Inferior parietal cortex (tissue), 1 donor: ENCODE measurements around the gene KSR1.
A peak's percentile ranks its signal among the peaks of the same experiment; 100 is the strongest.
"Not testable (repeated sequence)": the region's sequence is repeated elsewhere in the genome, so short reads cannot be mapped to it uniquely, and the experiment has no call there.

ENCODE experiments used
- DNase-seq: peaks from one replicate; pipeline ENCODE4 v3.0.0-alpha.2; 2016; ENCODE audit errors: extremely low spot score

The KSR1 gene

DNA sequence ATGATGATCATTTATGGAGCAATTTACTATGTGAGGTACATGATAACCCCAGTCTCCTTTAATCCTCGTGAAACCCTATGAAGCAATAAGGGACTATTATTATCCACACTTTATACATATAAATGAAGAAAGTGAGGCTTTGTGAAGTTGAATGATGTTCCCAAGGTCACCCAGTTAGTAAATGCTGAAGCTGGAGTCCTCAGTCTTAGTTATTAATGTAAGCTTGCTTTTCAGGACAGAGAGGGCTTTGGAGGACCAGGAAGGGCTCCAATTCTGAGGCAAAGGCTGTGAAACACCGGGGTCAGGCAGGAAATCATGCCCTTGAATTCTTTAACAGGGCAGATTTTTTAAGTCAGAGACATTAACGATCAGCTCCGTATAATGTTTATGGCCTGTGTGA, 36.8 kb downstream of the KSR1 start:
- DNase-seq = no peak

DNA sequence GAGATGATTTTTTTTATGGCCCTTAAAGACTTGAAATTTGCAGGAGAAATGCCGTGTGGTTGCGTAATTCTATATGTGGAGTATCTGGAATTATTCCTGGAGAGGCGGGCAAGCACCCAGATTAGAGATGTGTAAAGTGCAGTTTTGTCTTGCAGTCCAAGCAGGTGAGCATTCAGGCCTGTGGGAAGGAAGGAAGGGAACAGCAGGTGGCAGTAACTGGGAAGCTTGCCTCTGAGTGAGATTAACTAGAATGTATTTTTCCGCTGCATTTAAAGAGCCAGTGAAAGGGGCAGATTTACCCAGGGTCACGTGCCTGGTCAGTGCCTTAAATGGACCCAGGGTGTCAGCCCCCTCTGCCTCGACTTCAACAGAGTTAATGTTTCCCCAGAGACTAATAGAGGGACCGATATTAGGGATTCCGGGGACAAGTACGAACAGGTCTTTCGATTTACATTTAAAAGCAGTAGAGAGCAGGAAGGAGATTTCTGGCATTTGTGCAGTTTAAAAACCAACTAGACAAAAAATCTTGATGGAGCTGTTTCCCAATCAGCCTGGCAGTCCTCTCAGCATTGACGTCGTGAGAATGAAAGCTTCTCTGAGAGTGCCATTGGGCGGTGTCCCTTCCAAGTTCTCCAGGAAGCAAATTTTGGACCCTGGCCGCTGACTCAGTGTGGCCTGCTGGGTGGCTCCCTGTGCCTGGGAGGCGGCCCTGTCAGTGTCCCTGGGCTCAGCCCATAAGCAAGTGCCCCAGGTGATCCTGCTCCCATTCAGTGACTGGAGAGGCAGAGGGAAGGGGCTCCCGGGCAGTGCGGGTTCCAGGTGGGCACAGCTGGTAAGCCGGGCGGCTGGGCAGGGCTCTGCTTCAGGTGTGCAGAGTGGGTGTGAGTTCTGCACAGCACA, 38.2 kb downstream of the KSR1 start:
- DNase-seq = peak; percentile 70

DNA sequence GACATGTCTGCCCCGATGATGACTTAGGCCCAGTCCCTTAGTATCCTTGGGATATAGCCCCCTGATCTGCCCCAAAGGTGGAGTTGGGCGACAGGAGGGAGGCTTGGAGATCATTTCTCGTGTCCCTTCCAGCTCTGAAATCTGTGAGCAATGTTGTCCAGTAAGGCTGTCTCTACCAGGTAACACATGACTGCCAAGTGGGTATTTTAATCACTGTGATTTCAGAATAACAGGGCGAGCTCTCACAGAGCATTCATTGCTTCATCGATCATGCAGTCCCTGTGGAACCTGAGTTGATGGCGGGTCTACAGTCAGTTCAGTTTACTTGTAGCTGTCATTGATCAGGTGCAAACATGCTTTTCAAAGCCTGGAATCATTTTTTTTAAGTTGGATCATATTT, 39.2 kb downstream of the KSR1 start:
- DNase-seq = no peak

DNA sequence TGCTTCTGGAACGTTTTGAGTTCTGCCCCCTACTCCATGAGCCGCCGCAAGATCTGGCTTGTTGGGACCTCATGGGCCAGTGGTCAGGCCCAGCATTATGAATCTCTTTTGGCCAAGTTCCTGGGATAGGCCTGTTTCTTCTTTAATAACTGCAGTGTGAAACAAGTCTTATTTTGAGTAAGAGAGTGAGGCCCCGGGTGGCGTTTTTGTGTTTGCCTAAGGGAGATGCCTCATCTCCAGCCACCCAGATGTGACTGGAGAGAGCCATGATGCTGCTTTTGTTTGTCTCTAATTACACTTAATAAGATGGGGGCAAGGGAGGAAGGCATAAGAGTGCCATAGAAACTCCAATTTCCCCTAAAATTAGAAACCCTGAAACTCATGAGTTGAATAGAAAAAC, 39.8 kb downstream of the KSR1 start:
- no peak for DNase-seq

DNA sequence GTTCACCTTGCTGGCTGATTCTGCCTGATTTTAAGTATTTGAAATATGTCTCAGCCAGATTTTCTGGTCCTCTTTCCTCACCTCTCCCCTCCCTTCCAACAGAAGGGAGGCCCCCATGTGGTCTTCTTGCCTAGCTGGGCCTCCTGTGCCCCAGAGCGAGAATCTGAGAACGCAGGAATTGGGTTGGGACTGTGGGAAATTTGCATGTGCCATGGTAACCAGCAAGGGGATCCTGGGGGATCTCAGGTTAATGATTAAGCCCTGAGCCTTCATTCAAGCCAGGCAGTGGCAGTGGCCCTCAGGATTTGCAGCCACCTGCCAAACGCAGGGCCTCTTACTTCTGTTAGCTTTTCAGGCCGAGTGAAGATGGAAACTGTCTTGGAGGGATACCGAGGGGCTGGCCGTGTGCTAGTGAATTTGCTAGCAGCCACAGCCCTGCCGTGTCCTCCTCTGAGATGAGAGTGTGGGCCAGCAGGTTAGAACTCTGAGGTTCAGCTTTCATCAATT, 40.2 kb downstream of the KSR1 start:
- no peak for DNase-seq

DNA sequence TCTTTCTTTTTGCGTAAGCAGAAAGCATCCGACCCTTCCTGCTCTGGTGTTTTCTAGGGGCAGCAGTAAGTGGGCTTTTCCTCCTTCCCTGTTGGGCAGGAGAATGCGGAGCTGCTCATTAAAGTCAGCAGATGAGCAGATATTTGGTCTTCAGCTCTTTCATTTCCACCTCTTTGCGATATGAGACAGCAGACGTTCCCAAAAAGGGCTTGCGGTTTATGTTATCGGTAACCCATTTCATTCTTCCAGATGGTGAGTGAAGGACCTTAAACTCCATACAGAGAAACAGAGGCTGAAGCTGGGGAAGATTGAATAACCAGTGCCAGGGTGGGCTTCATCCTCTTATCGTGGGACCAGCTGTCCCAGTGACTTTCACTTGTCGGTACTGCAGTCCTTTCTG, 40.7 kb downstream of the KSR1 start:
- no peak for DNase-seq

DNA sequence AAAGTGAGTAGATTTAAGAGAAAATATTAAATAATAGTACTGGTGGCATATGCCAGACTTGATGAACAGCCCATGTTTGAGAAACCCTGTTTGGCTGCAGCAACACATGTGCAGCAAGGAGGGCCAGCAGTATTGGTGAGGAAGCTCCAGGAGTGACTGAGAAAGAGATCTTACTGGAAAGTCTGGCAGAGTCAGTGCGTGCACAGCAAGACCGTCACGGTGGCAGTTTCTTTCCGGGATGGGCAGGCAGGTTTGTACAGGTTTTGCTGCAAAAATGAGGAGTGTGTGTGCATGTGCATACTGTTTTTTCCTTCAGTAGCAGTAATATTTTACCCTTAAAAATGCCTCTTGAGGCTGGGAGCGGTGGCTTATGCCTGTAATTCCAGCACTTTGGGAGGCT, 41.4 kb downstream of the KSR1 start:
- DNase-seq = no peak

DNA sequence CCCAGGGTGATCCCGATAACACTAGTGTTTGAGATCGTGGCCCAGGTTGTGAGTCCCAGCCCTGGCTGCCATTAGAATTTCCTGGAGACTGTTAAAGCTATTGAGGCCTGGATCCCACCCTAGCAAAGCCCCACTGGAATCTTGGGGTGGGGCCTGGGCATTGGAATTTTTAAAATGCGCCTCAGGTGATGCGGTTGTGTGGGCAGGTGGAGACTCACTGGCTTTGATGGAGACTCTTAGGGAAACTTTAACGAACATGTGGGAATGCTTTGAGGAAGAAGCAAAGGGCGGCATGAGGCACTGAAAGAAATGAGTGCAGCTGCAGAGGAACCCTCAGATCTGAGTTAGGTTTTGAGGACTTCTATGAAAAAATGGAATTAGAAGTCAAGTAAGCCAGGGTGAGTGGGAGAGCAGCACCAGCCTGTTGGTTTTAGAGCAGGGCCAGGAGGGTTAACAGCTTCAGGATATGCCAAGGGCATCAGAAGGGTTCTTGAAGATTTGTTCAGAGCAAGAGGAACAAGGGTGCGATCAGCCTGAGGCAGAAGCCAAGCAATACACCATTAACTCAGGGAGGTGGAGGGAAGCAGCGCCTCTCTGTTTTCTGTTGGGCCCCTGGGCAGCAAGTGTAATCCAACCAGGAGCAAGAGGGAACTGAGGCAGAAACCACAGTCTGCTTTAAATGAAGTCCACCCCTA, 42.5 kb downstream of the KSR1 start:
- DNase-seq = no peak

DNA sequence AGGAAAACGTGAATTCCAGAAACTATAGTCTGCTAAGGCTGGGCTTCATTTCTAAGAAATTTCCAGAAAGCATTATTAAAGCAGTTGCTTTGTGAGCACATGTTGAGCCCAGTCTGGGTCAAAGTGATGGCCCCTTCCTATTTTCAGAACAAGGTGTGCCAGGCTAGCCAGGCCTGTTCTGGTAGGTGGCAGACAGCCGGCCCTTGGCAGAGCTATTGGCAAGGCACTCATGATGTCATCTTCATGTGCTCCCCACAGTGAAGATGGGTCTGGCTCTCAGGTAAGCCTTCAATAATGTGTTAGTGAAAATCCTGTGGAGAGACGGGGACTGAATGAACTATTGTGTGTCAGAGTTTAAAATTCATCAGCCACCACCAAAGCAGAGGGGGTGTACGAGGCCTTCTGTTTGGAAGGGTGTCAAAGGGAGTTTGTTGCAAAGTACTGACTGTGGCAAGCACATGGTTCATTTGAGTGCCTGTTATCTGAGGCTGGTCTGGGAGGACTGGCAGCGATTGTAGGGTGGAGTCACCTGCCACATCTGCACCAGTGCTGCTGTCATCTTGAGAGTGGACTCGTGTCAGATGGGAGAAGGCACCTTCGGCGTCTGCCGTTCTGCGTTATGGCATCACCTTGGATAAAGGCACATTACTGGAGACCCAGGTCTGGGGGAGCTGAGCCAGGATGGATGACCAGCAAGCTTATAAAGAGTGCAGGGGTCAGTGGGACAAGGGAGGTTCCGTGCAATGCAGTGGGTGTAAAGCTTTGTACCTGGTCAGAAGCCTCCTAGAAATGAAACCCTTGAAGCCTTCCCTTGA, 43.4 kb downstream of the KSR1 start:
- no peak for DNase-seq

DNA sequence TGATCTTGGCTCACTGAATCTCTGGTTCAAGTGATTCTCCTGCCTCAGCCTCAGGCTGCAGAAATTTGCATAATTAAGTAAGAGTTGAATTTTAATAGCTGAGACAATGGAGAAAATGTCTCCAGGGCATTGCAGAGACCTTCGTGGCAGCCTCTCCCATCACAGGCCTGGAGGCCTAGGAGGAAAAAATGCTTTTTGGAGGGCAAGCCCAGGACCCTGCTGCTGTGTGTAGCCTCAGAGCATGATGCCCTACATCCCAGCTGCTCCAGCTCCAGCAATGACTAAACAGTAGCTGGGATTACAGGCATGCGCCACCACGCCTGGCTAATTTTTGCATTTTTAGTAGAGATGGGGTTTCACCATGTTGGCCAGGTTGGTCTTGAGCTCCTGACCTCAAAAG, 45.1 kb downstream of the KSR1 start:
- DNase-seq = not testable (repeated sequence)

DNA sequence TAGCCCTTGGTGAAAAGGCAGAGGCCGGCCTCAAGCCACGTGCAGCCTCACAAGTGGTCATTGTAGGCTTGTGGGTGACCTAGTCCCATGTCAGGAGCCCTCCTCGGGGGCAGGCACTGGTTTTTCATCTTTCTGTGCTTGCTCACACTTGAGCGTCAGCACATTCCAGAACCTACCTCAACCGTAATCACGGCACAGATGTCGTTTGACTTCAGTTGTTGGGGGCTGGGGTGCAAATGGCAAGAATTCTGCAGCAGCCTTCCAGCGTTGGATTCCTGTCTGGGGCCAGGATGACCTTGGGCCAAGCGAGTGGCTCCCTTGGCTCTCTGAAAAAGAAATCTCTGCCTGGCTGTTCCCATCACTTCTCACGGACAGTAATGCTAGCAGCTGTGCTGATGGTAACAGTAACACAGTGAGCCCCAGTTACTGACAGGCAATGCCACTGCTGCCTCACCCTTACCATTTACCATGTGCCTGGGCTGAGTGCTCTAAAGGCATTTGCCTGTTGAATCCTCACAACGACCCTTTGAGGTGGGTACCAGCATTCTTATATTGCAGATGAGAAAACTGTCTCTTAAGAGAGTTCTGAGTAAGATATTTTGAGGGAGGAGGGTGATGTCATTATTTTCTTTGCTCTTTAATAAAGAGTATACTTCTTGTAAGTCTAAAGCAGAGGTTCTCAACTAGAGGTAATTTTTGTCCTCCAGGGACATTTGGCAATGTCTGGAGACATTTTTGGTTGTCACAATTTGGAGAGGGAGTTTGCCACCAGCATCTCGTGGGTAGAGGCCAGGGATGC, 46.5 kb downstream of the KSR1 start:
- DNase-seq = no peak

DNA sequence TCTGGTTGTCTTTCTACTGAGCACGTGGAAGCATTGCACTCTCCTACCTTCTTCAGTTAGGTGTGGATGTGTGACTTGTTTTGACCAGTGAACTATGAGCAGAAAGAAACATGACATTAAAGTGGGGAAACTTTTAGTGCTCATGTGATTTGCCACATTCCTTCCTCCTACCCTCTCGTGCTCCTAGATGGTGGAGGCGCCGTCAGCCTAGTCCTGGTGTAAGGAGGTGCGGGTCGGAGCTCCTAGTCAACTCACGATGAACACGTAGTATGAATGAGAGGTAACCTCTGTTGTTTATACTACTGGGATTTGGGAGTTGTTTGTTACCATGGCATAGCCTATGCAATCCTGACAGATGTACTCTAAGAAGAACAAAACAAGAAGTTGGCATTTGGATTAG, 47.4 kb downstream of the KSR1 start:
- no peak for DNase-seq

DNA sequence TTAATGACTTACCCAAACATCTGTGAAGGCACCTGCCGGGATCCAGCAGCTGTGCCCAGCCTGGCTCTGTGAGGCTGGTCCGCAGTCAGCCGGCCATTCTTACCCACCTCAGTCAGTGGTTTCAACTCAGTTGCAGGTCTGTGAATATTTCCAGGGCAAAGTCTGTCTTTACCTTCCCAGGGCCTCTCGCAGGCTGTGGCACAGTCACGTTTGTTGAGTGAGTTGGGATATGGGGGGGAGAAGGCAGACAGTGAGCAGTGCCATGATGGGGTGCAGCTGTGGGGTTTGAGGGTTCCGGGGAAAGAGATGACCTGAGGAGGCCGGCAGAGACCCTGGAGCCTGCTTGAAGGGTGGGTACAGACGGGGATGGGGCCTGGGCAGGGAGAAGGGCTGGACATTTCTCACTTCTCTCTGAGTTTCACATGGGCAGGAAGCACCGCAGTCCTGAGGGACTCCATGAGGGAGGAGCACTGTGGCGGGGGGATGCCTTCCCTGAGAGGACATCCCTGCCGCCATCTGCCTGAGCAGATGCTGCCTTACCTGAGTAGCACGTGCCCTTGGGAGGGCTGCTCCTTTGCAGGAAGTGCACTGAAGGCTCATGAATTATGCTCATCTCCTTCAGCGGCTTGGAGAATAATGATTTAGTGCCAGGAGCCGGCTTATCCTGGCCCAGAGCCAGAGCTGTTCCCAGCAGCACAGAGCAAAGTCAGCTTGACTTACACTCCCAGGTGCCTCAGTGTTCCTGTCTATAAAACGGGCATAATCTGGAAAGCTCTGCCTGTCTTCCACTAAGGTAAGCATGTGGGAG, 48.1 kb downstream of the KSR1 start:
- no peak for DNase-seq

DNA sequence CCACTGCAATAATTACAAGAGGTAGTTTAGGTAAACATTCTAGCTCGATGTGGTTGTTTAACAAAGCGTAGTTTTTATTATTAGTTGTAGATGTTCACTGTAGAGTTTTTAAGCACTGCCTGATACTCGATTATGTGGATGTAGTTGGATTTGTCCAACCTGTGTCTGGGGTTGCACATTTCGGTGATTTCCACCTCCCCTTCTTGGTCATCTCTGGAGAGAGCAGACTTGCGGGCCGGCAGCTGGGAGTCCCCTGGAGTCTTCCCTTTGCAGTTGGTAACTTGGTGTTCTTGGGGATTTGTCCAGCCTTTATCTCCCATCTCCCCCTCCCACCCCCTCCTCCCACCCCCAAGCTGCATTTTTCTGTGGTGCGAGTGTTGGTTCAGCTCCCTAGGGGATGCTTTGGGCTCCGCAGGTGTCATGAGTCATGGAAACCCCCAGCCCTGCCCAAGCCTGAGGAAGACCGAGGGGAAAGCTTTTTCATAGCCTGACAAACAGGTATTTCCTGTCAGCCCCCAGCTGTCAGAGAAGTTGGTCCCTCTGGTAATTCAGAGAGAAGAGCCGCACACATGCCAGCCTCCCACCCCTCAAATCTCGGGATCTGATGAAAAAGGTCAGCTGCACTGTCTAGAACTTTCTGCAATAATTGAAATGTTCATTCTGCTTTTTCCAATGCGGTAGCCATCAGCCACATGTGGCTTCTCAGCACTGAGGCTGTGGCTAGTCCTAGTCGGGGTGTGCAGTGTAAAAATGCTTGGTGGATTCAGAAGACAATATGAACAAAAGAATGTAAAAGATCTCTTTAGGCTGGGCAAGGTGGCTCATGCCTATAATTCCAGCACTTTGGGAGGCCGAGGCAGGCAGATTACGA, 50.3 kb downstream of the KSR1 start:
- no peak for DNase-seq

DNA sequence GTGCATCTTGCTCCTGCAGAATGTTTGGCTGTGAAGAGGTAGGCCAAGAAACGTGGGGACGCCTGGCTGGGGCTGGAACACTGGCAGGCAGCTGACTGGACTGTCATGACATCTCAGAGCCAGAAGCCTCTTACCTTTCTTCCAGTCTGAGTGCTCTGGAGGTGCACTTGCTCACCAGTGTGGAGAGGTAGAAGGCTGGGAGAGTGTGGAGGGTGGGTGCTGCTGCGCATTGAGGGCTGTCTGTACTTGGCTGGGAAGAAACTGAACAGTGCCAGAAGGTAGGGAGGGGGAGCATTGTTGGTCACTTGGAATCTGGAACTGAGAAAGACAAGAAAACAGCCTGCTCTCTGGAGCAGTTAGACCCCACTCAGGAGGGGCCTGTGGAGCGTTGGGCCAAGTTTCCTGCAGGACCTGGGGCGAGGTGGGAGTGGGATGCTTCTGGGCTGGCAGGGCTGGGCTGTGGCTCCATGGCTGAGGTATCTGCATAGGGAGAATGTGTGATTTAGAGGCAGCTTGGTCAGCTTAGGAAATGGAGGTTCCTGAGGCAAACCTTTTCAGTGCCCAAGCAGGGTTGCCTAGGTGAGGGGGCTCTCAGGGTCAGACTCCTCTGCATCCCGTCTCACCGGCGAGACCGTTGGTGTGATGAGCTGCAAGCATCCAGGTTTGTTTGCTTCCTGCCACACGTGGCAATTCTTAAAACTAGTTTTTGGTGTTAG, 55.1 kb downstream of the KSR1 start:
- DNase-seq = no peak

DNA sequence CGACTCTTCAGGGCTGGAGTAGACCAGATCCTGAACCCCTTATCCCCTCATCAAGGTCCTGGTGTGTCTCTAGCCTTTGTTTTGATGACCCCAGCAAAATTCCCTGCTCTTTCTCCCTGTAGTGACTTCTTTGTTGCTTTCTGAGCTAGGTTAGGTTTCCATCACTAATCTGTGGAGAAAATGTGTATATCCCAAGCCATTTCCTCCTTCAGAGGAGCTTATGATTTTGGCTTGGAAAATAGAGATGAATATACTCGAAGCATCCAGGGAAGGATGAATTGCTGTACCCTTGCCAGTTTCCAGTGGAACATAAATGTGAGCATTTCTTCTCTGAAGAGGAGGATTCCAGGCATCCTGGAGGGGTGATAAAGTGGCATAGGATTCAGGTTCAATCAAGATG, 55.8 kb downstream of the KSR1 start:
- DNase-seq = no peak

DNA sequence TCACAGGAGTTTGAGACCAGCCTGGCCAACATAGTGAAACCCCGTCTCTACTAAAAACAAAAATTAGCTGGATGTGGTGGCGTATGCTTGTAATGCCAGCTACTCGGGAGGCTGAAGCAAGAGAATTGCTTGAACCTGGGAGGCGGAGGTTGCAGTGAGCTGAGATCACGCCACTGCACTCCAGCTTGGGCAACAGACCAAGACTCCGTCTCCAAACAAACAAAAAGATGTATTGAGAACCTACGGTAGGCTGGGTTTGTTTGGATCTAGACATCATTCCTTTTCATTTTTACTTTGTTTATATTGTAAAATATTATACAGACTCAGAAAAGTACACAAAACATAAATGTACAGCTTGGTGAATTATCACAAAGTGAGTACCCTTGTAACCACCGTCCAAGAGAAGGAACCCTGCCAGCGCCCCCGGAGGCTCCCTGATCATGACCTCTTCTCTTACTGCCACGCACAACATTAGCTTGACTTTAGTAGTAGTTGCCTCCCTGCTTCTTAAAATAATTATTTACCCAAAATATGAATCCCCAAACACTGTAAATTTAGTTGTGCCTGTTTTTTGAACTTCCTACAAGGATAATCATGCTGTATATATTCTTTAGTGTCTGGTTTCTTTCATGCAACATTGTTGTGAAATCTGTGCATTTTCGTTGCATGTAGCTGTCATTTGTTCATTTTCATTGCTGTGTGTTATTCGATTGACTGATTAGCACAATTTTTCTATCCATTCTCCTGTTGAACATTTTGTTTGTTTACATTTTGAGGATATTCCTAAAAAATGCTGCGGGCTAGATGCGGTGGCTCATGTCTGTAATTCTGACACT, 56.5 kb downstream of the KSR1 start:
- no peak for DNase-seq

DNA sequence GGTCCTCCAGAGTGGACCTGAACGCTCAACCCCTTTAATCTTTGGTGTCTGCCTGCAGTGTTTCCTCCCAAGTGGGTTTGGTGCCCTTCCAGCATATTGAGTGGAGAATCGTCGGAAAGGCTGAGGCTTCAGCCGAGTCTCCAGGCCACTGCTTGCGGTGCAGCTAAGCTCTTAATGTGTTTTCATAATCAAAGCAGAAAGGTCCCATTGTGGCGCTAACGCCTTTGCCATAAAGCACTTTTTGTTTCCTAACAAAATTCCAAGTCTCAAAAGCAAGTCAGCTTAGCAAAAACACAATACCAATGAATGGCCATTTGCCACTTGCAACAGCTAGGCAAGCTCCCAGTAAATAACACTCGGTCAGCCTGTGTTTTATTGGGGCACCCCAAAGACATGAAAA, 57.6 kb downstream of the KSR1 start:
- peak; percentile 81 for DNase-seq
